GM10248 (cell line): Measurements from ENCODE around the gene EFNA1.
"Not testable (repeated sequence)": the region's sequence is repeated elsewhere in the genome, so short reads cannot be mapped to it uniquely, and the experiment has no call there.

Experiments used
- CTCF ChIA-PET: fragments of 300-600 bp; sonication (Branson Sonifier 250); formaldehyde crosslinking; extraction: SDS; loops from one replicate; lab custom pipeline; 2021; ENCODE audit warnings: antibody characterized with exemption; lab: Yijun Ruan, JAX
- POLR2A ChIA-PET: fragments of 350-650 bp; sonication (Branson Sonifier 250); formaldehyde crosslinking; extraction: SDS; loops from one replicate; lab custom pipeline; 2020; ENCODE audit warnings: antibody characterized with exemption; lab: Yijun Ruan, JAX
- DNase-seq: peaks from one replicate; pipeline ENCODE4 v3.0.0; 2012; ENCODE audit errors: extremely low spot score
- CTCF ChIP-seq: IDR thresholded peaks from 2 replicates; pipeline ENCODE4 v1.5.1; 2012; ENCODE audit warnings: mild to moderate bottlenecking, low read depth; ENCODE audit errors: extremely low read depth, missing control alignments, control extremely low read depth

EFNA1 gene

GRCh38 chr1:155140630-155140953 lies 12.9 kb downstream of the EFNA1 start:
- CTCF ChIA-PET, result interaction anchor here (1.0 to 1.1 kb wide), 2 partner anchors 27 to 56 kb away, joined by 4 to 6 read pairs; no protein-coding TSS in a partner anchor
- POLR2A ChIA-PET, result interaction anchor here (1.0 kb wide), 1 partner anchor 32 kb away, joined by 3 read pairs; the partner anchor contains the start of gene KRTCAP2
- no peak for TF ChIP-seq CTCF
- DNase-seq, result no peak

GRCh38 chr1:155141749-155142148 lies 14.1 kb downstream of the EFNA1 start:
- CTCF ChIA-PET, result interaction anchor here (1.1 to 2.1 kb wide), 4 partner anchors 27 to 56 kb away, joined by 3 to 9 read pairs (median 5); partner anchors contain the start of gene KRTCAP2
- POLR2A ChIA-PET, result no interaction called here

GRCh38 chr1:155145491-155145890 lies 17.8 kb downstream of the EFNA1 start:
- ChIA-PET CTCF (interaction anchor here (1.2 to 3.6 kb wide), 8 partner anchors 8 to 60 kb away, joined by 3 to 24 read pairs (median 8); partner anchors contain the start of gene KRTCAP2), POLR2A (no interaction called here)
- TF ChIP-seq CTCF, result no peak
- no peak for DNase-seq

More at GRCh38 chr1:155141749-155142148, 14.1 kb downstream of the EFNA1 start:
- no peak for TF ChIP-seq CTCF
- DNase-seq, result no peak

- POLR2A ChIA-PET, result not testable (repeated sequence)
- CTCF ChIA-PET, result interaction anchor here (1.0 to 3.2 kb wide), 4 partner anchors 11 to 65 kb away, joined by 3 to 13 read pairs (median 8); partner anchors contain the start of gene KRTCAP2
These were observed 28.4 kb downstream of the EFNA1 start for GRCh38 chr1:155155996-155156643.

GRCh38 chr1:155158991-155159390 lies 31.3 kb downstream of the EFNA1 start:
- no peak for DNase-seq
- TF ChIP-seq CTCF, result no peak
- ChIA-PET POLR2A (no interaction called here), CTCF (interaction anchor here (0.9 kb wide), 1 partner anchor 67 kb away, joined by 3 read pairs; no protein-coding TSS in a partner anchor)

More at GRCh38 chr1:155155996-155156643, 28.4 kb downstream of the EFNA1 start:
- not testable (repeated sequence) for DNase-seq

- ChIA-PET POLR2A (no interaction called here), CTCF (no interaction called here)
- DNase-seq, result no peak
- no peak for TF ChIP-seq CTCF
These were observed 32.5 kb downstream of the EFNA1 start for GRCh38 chr1:155160128-155160527.

- ChIA-PET CTCF (interaction anchor here (2.4 to 9.6 kb wide), 3 partner anchors 11 to 77 kb away, joined by 10 to 184 read pairs (median 21); partner anchors contain the start of genes KRTCAP2 and TRIM46), POLR2A (interaction anchor here (0.7 kb wide), 1 partner anchor 71 kb away, joined by 7 read pairs; no protein-coding TSS in a partner anchor)
These were observed 35.0 kb downstream of the EFNA1 start for GRCh38 chr1:155162631-155163030.

GRCh38 chr1:155163785-155164184 lies 36.1 kb downstream of the EFNA1 start:
- DNase-seq, POLR2A ChIA-PET: not testable (repeated sequence)
- CTCF ChIA-PET, result interaction anchor here (2.4 to 9.6 kb wide), 3 partner anchors 10 to 78 kb away, joined by 10 to 184 read pairs (median 21); partner anchors contain the start of genes KRTCAP2 and TRIM46

More at GRCh38 chr1:155162631-155163030, 35.0 kb downstream of the EFNA1 start:
- not testable (repeated sequence) for DNase-seq

- ChIA-PET CTCF (interaction anchor here (2.4 to 9.6 kb wide), 4 partner anchors 9 to 79 kb away, joined by 10 to 184 read pairs (median 25); partner anchors contain the start of genes KRTCAP2 and TRIM46), POLR2A (interaction anchor here (0.6 kb wide), 1 partner anchor 73 kb away, joined by 4 read pairs; no protein-coding TSS in a partner anchor)
- not testable (repeated sequence) for DNase-seq
These were observed 36.9 kb downstream of the EFNA1 start for GRCh38 chr1:155164625-155165024.
